SKM-1 treated with dmso at 0.1 percent for 144 hours (cell line): ENCODE results near the gene SLC4A1AP.

Experiments used
- DNase-seq: peaks from one replicate; lab custom pipeline; 2025; ENCODE audit not compliant: unreplicated experiment; lab: John Stamatoyannopoulos, UW

The SLC4A1AP gene

DNA sequence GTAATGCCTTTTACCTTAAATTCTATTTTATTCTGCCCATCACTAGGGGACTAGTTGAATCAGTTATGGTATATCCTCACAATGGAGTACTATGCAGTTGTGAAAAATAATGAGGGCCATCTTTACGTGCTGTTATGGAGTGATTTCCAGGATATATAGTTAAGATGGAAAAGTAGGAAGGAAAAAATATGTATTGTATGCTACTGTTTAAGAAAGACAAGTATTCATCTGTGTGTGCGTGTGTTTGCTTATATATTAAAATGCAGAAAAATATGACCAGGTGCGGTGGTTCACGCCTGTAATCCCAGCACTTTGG is 75.3 kb downstream of the SLC4A1AP start:
- DNase-seq: no peak

DNA sequence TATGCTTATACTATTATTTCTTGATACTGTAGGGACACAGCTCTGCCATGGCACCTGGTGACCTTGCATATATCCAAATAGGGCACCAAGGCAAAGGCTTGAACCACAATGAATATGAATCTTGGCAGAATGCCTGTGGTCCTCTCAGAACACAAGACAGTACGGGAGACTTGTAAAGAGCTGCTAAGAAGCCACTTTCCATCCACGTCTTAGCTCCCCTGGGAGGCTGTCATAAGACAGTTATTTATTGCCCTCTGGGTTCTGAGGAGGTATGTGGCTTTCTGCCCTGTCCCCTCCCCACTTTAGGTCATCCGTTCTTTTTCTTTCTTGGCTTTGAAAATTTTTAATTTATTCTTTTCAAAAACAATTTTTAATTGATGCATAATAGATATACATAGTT is 78.0 kb downstream of the SLC4A1AP start:
- DNase-seq: no peak

DNA sequence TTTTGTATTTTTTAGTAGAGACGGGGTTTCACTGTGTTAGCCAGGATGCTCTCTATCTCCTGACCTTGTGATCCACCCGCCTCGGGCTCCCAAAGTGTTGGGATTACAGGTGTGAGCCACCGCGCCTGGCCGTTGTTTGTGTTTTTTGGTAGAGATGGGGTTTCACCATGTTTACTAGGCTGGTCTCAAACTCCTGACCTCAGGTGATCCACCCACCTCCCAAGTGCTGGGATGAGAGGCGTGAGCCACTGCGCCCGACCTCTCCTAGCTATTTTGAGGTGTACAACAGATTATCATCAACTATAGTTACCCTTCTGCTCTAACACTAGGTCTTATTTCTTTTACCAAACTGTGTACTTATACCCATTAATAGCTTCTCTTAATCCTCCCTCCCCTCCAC is 78.9 kb downstream of the SLC4A1AP start:
- no peak for DNase-seq
